ENCODE measurements around the gene DZIP1L.

GRCh38 chr3:138034918-138035317 is 80.5 kb downstream of the DZIP1L start:
- TF ChIP-seq CTCF (IDR thresholded peaks at IDR 0.05), result no peak
- TF ChIP-seq POLR2AphosphoS5 (IDR thresholded peaks at IDR 0.05), result no peak

Measured in prostate gland (tissue), 2 donors.